HG03159 (cell line): Measurements from ENCODE around the gene RFK.
"Not testable (repeated sequence)": the region's sequence is repeated elsewhere in the genome, so short reads cannot be mapped to it uniquely, and the experiment has no call there.

Source experiments
- ATAC-seq: cut with Tn5 transposase; IDR thresholded peaks from one replicate; pipeline ENCODE4 v1.9.1; 2021; ENCODE audit warnings: mild to moderate bottlenecking, moderate library complexity; ENCODE audit not compliant: unreplicated experiment

The RFK gene

DNA sequence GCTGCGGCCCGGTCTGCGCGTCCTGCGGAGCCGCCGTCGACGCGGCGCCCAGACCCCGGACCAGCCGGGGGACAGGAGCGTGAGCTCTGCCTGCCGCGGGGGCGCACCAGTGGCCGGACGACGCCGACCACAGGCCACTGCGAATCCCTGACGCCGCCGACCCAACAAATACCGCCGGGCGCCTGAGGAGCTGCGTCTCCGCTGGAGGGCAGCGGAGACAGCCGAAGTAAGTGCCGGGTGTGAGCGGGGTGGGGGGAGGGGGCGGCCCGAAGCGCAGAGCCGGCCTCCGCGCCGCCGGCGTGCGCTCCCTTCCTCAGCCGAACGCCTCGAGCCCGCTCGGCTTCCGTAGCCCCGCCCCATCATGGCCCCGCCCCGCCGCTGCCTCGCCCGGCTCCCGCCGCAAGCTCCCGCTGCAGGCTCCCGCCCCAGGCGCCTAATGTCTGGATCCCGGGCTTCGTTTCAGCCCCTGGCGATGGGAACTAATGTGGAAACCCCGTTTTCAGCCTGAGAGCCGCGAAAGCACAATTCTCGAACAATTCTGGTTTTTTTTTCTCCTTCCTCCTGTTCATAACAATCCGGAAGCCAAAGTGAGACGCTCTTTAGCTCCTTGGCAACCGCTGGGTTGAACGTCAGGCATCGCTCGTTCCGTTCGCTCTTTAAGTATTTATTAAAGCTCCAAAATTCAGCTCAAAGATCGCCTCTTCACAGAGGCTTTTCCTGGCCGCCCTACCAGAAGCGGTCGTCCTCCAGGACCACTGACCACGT, at the start of gene RFK:
Gene RFK (minus strand): TSS at position 232 of the 765 bp plus-strand sequence. CDS start 255 bp downstream, outside the sequence.
- peak; percentile 77 for ATAC-seq

DNA sequence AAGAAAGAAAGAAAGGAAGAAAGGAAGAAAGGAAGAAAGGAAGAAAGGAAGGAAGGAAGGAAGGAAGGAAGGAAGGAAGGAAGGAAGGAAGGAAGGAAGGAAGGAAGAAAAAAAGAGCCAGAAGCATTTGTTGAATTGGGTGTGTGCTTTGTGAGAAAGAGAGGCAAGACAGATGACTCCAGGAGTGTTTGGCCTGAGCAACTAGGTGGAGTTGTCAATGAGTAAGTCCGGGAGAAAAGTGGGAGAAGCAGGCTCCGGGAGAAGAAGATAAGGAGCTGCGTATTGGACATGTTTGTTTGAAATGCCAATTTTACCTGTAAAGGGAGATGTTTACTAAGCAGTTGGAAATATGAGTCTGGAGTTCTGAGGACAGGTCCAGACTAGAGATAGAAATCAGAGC, 49.7 kb upstream of the RFK start:
- ATAC-seq: no peak

DNA sequence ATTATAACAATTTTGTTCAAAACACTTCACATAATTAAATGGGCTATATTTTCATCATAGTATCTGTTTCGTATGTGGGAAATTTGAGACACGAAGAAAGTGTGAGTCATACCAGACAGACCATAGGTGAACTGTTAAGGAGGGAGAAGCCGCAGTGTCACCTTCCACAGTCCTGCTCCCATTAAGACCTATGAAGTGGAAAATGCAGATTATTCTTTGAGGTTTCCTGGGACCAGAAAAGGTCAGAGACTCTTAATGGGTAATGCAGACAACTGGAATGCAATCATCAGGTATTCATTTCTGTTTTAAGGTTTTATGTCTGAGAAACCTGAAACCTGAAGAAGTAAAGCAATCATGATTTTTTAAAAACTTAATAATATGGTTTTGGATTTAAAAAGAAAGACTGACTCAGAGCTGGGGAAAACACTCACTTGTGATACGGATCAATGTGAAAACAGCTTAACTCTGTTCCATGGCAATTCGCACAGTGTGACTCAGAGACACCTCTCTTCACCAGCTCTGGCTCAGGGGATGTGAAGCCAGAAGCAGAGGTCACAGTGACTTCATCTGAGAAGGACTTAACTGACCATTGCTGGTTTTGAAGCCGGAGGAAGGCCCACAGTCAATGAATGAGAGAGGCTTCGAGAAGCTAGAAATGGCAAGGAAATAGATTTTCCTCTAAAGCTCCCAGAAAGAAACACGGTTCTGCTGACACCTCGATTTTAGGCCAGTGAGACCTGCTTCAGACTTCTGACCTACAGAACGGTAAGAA, 47.5 kb upstream of the RFK start:
- peak; percentile 63 for ATAC-seq

DNA sequence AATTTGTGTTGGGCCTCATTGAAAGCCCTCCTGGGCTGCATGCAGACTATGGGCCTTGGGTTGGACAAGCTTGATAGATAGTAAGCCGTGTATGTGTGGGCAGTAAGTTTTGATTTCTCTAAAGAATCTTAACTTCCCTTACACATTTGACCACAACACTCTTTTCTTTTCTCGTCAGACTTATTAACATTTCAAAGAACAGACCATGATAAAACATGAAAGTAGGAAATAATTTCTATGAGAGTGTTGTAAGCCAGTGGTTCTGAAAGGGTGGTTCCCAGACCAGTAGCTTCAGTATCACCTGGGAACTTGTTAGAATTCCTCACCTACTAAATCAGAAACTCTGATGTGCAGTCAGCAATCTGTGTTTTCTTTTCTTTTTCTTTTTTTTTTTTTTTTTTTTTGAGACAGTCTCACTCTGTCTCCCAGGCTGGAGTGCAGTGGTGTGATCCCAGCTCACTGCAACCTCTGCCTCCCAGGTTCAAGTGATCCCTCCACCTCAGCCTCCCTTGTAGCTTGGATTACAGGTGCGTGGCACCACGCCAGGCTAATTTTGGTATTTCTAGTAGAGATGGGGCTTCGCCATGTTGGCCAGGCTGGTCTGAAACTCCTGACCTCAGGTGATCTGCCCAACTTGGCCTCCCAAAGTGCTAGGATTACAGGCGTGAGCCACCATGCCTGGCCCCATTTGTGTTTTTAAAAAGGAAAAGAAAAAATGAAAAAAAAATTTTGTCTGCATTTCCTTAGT, 44.8 kb upstream of the RFK start:
- peak; percentile 62 for ATAC-seq

DNA sequence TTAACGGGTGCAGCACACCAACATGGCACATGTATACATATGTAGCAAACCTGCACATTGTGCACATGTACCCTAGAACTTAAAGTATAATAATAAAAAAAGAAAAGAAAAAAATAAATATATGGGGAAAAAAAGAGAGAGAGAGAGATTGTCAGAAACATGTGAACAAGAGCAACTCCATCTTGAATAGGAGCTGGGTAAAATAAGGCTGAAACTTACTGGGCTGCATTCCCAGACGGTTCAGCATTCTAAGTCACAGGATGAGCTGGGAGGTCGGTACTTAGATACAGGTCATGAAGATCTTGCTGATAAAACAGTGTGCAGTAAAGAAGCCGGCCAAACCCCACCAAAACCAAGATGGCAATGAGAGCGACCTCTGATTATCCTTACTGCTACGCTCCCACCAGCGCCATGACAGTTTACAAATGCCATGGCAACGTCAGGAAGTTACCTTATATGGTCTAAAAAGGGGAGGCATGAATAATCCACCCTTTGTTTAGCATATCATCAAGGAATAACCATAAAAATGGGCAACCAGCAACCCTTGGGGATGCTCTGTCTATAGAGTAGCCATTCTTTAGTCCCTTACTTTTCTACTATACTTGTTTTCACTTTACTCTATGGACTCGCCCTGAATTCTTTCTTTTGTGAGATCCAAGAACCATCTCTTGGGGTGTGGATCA, 42.9 kb upstream of the RFK start:
- ATAC-seq: not testable (repeated sequence)

DNA sequence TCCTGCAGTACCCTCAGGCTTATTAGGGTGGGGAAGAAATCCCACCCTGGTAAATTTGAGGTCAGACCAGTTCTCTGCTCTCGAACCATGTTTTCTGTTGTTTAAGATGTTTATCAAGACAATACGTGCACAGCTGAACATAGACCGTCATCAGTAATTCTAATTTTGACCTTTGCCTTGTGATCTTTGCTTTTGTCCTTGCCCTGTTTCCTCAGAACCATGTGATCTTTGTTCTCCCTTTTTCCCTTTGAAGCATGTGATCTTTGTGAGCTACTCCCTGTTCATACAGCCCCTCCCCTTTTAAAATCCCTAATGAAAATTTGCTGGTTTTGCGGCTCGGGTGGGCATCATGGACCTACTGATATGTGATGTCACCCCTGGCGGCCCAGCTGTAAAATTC, 40.7 kb upstream of the RFK start:
- not testable (repeated sequence) for ATAC-seq

DNA sequence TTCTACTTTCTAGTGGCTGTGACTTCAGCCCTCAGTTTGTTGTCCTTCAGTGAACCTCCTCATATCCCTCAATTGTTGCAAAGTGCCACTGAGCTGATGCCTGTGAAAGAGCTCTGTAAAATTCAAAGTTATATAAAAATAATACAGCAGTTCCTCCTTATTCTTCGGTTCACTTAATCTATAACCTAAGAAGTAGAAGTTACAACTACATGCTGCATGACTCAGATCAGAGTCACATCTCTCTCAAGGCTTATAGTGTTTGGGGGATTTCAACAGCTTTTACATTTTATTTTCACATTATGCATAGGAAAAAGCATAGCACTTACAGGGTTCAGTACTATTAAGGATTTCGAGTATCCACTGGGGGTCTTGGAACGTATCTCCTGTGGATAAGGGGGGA, 39.6 kb upstream of the RFK start:
- ATAC-seq: no peak

DNA sequence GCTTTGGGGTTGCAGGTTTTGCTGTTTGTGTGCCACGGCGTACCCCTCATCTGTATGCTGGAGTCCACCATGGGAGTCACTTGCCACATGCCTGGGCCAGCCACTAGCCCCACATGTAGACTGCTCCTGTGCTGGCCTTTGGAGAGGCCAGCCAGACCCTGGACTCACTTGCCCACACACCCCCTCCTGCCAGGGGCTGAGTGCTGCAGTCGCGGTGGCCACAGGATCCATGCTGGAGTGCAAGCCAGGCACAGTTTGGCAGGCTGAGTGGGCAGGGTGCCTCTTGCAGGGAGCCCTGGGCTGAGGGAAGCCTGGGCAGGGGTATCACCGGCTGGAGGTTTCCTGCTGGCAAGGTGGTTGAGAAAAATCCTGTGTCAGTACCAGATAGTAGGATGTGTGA, 39.2 kb upstream of the RFK start:
- no peak for ATAC-seq

DNA sequence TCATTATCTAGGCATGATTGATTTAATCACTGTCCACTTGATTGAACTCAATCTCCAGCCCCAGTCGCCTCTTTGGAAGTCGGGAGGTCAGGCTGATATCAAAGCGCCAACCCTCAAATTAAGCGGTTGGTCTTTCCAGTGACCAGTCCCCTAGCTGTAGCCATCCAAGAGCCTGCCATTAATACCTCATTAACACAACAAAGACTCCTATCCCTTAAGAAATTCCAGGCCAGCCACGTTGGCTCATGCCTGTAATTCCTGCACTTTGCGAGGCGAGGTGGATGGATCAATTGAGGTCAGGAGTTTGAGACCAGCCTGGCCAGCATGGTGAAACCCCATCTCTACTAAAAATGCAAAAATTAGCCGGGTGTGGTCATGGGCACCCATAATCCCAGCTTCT, 37.4 kb upstream of the RFK start:
- no peak for ATAC-seq

DNA sequence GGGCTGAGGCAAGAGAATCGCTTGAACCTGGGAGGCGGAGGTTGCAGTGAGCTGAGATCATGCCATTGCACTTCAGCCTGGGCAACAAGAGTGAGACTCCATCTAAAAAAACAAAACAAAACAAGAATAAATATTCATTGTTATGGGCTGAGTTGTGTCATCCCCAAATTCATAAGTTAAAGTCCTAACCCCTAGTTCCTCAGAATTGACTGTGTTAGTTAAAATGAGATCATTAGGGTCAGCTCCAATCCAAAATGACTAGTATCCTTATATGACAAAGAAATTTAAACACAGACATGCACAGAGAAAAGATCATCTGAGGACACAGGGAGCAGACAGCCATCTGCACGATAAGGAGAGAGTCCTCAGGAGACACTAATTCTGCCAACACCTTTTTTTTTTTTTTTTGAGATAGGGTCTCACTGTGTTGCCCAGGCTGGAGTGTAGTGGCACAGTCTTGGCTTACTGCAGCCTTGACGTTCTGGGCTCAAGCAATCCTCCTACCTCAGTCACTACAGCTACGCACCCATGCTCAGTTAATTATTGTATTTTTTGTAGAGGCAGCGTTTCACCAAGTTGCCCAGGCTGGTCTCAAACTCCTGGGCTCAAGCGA, 32.7 kb upstream of the RFK start:
- ATAC-seq: no peak

DNA sequence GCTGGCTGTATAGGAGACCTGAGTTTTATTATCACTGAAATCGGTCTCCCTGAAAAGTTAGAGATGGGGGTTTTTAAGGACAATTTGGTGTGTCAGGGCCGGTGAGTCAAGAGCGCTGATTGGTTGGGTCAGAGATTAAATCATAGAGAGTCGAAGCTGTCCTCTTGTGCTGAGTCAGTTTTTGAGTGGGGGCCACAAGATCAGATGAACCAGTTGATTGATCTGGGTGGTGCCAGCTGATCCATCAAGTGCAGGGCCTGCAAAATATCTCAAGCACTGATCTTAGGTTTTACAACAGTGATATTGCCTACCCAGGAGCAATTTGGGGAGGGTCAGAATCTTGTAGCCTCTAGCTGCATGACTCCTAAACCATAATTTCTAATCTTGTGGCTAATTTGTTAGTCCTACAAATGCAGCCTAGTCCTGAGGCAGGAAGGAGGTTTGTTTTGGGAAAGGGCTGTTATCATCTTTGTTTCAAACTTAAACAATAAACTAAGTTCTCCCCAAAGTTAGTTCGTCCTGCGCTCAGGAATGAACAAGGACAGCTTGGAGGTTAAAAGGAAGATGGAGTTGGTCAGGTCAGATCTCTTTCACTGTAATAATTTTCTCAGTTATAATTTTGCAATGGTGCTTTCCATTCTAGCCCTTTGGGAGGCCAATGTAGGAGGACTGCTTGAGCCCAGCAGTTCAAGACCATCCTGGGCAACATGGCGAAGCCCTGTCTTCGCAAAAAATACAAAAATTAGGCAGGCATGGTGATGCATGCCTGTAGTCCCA, 31.6 kb upstream of the RFK start:
- no peak for ATAC-seq

DNA sequence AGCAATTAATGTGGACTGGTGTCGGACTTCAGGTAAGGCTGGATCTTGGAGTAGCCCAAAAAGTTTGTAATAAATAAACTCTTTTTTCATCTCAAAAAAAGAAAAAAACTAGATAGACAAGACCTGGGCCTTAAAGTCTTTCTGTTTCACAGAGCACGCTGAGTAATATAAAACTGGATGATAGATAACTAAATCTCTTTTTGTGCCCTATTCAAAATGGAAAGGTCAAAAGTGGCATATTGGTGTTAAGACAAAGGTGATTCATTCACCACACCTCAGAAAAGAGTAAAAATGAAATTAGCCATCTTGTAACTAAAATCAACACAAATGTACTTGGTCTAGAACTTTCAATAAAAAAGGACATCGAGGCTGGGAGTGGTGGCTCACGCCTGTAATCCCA, 30.3 kb upstream of the RFK start:
- ATAC-seq: no peak

DNA sequence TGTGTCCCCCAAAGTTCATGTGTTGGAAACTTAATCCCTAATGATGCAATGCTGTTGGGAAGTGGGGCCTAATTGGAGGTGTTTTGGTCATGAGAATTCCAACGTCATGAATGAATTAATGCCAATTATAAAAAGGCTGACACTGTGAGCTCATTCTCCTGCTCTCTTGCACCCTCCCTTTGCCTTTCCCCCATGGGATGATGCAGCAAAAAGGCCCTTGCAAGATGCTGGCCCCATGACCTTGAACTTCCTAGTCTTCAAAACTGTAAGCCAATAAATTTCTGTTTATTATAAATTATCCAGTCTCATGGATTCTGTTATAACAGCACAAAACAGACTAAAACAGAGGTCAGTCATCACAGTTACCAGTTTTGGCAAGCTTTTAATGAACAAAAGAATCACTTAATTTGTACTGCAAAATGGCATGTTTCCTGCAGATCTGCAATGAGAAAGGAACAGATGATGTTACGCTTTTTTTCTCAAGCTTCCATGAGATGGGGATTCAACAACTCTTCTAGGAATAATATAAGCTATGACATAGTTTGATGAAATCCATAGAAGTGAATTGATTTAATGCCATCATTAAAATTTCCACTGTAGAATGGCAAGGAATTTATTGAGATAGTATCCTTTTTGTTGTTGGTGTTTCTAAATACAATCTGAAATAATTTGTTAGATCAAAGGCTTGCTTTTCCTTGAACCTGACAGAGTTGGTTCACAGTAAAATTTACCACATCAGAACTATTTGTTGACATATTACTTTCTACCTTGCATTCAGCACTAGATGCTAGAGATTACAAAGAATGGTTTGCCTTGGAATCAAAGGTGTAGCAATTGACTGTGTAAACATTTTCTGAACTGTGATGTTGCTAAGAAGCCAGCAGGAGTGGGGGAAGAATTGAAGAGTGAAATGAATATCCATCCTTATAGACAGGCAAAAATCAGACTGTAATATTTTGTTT, 29.3 kb upstream of the RFK start:
- ATAC-seq: no peak

DNA sequence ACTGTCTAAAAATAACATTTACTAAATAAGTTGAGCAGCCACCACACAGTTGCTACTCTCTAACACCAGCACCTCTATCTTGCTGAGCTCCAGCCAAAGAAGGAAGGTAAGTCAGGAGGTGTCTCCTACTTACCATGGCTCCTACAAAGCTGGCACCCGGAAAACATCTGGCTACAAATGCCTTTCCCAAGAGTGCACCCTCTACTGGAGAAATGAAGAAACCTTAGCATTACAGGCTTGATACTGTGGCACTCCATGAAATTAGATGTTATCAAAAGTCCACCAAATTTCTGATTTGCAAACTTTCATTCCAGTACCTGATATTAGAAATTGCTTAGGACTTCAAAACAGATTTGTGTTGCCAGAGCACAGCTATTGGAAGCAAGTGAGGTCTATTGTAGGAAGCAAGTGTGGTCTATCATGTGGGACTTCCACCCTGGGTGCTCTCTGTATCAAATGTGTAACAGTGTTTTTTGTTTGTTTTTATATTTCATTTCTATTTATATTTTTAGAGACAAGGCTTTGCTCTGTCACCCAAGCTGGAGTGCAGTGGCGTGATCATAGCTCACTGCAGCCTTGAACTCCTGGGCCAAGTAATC, 25.7 kb upstream of the RFK start:
- no peak for ATAC-seq

DNA sequence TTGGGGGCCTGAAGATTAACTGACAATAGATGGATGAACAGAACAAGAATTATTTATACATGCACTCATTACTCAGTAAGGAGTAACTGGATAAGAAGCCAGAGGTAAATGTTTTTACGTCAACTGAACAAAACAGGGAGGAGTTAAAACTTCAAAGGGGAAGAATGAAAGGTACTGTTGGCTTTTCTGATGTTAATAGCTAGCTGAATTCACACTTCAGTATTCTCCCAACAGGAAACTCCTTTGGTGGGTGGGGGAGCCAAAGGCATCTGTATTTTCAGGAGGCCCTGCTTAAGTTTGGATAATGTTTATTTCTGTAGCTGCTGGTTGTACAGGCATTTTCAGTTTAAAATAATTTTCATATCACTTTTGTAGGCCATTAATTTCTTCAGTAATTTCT, 23.2 kb upstream of the RFK start:
- ATAC-seq: no peak

DNA sequence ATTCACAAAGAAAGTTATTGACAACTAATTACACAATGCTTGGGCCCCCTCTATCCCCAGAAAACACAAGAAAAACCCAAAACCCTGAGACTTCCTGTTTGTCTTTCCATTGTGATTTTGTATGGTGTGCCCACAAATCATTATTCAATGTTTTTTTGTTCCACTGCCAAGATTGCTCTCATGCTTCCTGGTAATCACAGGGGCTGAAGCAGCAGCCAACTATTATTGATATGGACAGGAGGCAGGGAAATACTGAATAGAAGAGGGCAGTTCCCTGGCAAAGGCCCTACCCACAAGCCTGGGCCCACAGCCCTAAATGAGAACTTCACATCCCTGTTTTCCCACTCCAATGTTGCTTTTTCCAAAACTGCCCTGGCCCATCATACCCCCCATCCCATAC, 21.5 kb upstream of the RFK start:
- ATAC-seq: no peak

DNA sequence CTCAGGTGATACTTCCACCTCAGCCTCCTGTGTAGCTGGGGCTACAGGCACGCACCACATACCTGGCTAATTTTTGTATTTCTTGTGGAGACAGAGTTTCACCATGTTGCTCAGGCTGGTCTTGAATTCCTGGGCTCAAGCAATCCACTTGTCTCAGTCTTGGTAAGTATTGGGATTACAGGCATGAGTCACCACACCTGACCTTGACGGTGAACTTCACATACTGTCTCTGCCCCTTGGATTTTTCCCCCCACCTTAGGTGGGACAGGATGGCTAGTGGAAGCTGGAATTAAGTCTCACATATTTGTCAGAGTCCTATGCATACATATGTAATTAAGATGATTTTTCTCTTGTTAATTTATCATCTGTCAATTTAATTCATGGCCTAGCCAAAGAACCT, 20.9 kb upstream of the RFK start:
- no peak for ATAC-seq

DNA sequence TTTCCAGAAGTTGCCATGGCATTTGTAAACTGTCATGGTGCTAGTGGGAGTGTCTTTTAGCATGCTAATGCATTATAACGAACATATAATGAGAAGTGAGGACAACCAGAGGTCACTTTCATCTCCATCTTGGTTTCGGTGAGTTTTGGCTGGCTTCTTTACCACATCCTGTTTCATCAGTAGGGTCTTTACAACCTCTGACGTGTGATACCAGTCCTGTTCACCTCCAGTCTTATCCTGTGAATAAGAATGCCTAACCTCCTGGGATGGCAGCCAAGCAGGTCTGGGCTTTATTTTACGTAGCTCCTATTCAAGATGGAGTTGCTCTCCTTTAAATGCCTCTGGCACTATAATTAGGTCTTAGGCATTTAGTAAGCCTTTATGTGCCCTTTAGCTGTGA, 20.4 kb upstream of the RFK start:
- ATAC-seq: peak; percentile 89
